HS-5 (cell line): ENCODE data around the gene EXOC7.

ENCODE experiments used
- DNase-seq: peaks from one replicate; pipeline ENCODE4 v3.0.0-alpha.2; 2012; ENCODE audit warnings: low read depth

EXOC7 gene

GRCh38 chr17:76121932-76122430 lies 18.4 kb upstream of the EXOC7 start:
- no peak for DNase-seq

DNA sequence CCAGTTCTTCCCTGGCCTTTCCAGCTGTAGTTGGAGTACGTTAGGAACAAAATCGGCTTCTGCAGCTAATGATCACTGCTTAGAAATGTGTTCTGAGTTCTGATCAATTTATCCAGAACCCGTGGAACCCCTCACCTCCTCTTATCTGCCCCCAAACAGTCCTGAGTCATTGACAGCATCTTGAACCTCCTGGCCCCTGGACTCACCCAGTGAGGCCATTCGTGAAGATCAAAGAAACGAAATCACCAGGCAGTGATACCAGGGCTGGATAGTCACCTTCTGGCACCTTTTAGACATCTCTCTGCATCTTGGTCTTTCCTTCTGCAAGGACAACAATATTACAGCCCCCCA lies 17.0 kb upstream of the EXOC7 start:
- DNase-seq: no peak

GRCh38 chr17:76119409-76120371 lies 16.1 kb upstream of the EXOC7 start:
- DNase-seq: no peak

GRCh38 chr17:76115138-76115754 lies 11.7 kb upstream of the EXOC7 start:
- no peak for DNase-seq

GRCh38 chr17:76111956-76112355 lies 8.4 kb upstream of the EXOC7 start:
- no peak for DNase-seq

DNA sequence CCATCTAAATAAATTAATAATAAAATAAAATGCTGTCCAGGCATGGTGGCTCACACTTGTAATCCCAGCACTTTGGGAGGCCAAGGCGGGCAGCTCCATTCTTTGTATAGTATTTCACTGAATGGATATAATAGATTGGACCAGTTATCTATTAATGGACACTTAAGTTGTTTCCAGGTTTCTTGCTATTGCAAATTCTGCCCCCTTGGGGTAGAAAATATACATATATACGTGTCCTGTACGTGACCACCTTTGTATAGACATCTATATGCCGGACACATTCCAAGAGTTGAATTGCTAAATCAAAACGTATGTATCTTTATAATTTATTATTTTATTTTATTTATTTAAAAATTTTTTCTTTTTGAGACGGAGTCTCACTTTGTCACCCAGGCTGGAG lies 3.9 kb upstream of the EXOC7 start:
- DNase-seq: no peak

- no peak for DNase-seq
Measured at GRCh38 chr17:76106703-76107102, 3.1 kb upstream of the EXOC7 start.

GRCh38 chr17:76104896-76105231 lies 1.3 kb upstream of the EXOC7 start:
- DNase-seq: no peak

DNA sequence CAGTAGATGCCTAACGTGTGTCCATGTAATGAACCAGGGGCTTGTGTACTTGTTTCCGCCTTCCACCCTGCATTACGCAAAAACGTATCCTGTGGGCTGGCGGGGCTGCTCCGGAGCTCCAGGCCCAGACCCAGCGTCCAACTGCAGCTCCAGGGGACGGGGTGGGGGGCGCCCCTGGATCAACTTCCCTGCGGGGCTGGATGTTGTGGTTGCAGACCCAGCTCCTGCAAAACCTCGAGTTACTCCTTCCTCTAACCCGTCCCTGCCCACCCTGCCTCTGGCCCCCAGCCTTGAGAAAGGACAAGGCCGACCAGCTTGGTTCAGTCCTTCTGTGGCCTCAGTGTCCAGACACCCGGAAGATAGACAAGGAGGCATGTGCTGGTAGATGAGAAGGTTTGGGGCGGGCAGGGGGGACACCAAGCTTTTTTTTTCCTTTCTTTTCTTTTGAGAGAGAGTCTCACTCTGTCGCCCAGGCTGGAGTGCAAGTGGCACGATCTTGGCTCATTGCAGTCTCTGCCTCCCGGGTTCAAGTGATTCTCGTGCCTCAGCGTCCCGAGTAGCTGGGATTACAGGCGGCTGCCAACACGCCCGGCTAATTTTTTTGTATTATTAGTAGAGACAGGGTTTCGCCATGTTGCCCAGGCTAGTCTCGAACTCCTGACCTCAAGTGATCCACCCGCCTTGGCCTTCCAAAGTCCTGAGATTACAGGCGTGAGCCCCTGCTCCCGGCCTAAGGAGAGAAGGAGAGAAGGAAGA lies 731 bp upstream of the EXOC7 start:
- DNase-seq: no peak

- DNase-seq: no peak
Measured at GRCh38 chr17:76102944-76103273, 678 bp downstream of the EXOC7 start.

DNA sequence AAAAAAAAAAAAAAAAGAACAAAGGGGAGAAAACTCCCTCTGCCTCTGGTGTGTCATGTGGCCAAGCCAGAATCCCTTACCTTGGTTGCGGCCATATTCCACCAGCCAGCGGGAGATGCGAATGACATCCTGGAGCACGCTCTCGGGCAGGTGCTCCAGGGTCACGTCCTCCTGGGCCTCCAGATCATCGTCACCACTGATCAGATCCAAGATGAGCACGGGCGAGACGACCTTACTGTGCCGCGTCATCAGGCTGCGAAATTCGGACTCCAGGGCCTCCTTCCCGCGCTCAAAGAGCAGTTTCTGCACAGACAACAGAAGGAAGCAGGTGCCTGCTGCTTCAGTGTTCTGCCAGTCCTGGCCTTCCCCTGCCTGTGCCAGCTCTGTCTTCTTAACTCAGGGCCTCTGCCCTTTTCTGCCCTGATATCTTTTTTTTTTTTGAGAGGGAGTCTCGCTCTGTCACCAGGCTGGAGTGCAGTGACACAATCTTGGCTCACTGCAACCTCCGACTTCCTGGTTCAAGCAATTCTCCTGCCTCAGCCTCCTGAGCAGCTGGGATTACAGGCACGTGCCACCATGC lies 5.8 kb downstream of the EXOC7 start:
- DNase-seq: no peak

DNA sequence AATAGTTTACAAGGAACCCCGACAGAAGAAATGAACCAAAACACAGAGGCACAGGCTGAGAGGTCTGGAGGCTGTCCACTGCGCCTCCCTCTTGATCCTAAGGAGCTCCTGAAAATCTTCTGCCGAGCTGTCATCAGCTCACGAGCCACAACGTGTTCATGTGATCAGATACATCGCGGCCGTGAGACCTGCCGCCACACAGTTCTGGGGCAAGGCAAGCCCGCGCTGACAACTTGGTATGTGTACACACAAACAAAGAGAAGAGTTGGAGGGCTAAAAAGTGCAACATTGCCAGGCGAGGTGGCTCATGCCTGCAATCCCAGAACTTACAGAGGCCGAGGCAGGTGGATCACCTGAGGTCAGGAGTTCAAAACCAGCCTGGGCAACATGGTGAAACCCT lies 7.6 kb downstream of the EXOC7 start:
- DNase-seq: no peak

DNA sequence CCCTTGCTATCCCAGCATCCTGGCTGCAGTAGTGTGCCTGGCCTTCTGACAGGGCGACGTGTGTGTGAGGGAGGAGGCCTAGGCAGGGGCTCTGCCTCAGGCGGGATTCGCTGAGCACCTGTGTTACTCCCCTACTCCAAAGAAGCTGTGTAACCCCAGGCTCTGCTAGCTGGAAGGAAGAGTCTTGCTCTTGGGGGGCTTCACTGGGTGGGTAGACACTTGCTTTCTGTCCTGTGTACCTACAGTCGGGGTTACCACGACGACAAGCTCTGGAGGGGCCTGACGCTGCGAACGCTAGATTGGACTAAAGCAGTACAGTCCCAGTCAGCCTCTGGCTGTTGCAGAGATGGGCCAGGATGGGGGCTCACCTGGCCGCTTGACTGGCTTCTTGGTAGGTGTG lies 9.5 kb downstream of the EXOC7 start:
- no peak for DNase-seq

DNA sequence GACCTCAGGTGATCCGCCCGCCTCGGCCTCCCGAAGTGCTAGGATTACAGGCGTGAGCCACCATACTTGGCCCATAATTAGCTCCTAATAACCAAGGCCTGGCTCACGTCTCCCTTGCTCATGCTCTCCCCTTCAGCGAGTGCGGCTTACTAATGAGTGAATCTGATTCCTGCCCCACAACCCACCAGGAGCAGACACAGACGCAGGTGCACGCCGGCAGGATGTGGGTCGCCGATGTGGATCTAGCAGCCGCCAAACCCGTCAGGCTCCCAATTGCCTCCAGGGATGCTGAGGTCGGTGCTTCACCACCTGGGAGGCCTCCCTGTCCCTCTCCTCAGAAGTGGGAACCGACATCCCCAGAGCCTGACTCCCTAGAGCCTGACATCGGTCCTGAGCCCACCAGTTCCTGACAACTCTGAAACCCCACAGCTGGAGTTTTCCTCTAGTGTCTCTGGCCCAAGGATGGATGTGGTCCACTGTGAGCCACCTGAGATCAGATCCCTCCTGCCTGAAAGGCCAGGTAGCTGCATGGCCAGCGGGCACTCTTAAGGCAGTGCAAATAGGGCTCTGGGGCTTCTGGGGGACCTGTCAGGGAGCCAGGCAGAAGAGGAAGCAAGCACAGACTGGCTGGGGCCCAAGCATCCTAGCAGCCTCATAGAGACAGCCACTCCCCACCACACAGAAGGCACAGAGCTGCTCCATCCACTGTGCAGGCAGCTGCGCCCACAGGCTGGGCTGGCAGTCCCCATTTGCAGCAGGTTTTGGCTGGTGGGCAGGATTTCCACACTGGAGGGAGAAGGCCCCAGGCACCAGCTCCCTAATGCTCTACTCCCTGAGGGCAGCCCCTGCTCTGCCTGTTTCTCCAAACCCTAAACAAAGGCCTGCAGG lies 10.8 kb downstream of the EXOC7 start:
- no peak for DNase-seq

DNA sequence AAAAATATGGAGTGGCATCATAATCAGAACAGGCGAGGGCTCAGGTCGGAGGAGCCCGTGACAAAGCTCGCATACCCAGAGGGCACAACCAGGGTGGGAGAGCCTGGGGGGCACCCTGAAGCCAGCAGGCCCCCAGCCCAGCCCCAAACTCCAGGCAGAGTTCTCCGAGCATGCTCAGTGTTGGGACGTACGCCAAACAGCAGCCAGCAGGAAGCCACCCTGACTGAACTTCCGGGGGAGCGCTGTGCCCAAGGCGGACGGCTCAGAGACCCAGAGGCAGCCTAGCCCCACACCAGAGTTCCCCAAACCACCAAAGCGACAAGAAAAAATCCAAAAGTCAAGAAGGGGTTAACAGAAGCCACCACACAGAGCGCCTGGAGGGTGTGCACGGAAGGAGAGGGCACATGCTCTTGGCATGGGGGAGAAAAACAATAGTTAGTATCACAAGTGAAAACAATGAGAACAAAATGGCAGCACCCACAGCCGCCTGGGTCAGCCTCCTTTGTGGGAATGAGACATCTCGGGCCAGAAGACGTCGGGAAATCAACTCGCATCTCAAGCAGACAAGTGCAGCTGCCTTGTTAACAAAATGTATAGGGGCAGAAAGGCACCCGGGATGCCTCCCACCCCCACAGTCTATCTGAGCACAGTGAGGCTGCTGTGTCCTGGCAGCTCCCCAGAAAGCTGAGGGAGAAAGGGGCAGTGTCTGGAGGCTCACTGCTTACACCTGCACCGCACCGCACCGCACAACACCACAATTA lies 11.9 kb downstream of the EXOC7 start:
- no peak for DNase-seq

- no peak for DNase-seq
Measured at GRCh38 chr17:76090517-76091129, 13.0 kb downstream of the EXOC7 start.

- DNase-seq: no peak
Measured at GRCh38 chr17:76089680-76090516, 13.7 kb downstream of the EXOC7 start.

GRCh38 chr17:76088868-76089576 lies 14.6 kb downstream of the EXOC7 start:
- no peak for DNase-seq
